HepG2 (cell line): ENCODE results near the gene VWA1. TPM values are rescaled to one million over a fixed set of nuclear protein-coding genes. Genes with fewer than 3 reads are reported as not detected.
A peak's percentile ranks its signal among the peaks of the same experiment; 100 is the strongest.
"Not testable (repeated sequence)": the region's sequence is repeated elsewhere in the genome, so short reads cannot be mapped to it uniquely, and the experiment has no call there.

Experiments used
- ATAC-seq: fragments of 200-7000 bp; cut with Tn5 transposase; 3 replicates; pipeline ENCODE4 v1.9.1; 2020; ENCODE audit warnings: mild to moderate bottlenecking, moderate library complexity
- BruUV-seq: library from RNA; stranded (reverse); fragments of 400-500 nt; replicated peaks from 2 replicates; lab custom pipeline; 2021; lab: Mats Ljungman, UMichigan
- CTCF ChIA-PET: fragments of 300-600 bp; formaldehyde crosslinking; extraction: SDS; loops from one replicate; lab custom pipeline; 2021; ENCODE audit warnings: low total read pairs, inconsistent platforms, low intra/inter-chr PET ratio; lab: Yijun Ruan, JAX
- POLR2A ChIA-PET: fragments of 350-600 bp; sonication (Branson Sonifier 250); formaldehyde crosslinking; loops from one replicate; lab custom pipeline; 2020; ENCODE audit warnings: antibody characterized with exemption, inconsistent platforms; lab: Yijun Ruan, JAX
- DNase-seq: peaks from one replicate; pipeline ENCODE4 v3.0.0-alpha.2; 2015; ENCODE audit warnings: low spot score
- FAIRE-seq: peaks from 3 replicates; lab custom pipeline; 2011; peaks lifted over from hg19 to GRCh38; lab: Jason Lieb, UNC
- H2AFZ ChIP-seq: one replicate; pipeline ENCODE4 v1.6.1; 2011; ENCODE audit warnings: low read length, inconsistent platforms
- H3K27ac ChIP-seq: fragments of 300-600 bp; 3 replicates; pipeline ENCODE4 v1.8.0; 2011; ENCODE audit warnings: mixed run types, mild to moderate bottlenecking, mixed read lengths, low read length, inconsistent platforms; ENCODE audit not compliant: insufficient read depth; ENCODE audit errors: extremely low read length
- H3K27me3 ChIP-seq, 2 experiments: fragments of 200-600 bp in 1 of 2; 2 replicates in 1 of 2; 3 replicates in 1 of 2; pipeline versions ENCODE4 v1.6.0 to v1.8.0; 2011; ENCODE audit warnings: low read length in 2 of 2, mild to moderate bottlenecking in 2 of 2, moderate library complexity in 2 of 2, inconsistent platforms in 1 of 2; ENCODE audit not compliant: insufficient read depth in 2 of 2, control insufficient read depth in 1 of 2
- H3K36me3 ChIP-seq, 2 experiments: fragments of 200-600 bp in 1 of 2; replicated peaks in 1 of 2; 2 replicates in 1 of 2; 3 replicates in 1 of 2; pipeline versions ENCODE4 v1.5.1 to v1.8.0; 2011; ENCODE audit warnings: low read length in 2 of 2, inconsistent platforms in 1 of 2; ENCODE audit not compliant: insufficient read depth in 2 of 2, control insufficient read depth in 1 of 2
- H3K4me1 ChIP-seq: 2 replicates; pipeline ENCODE4 v1.5.1; 2012; ENCODE audit warnings: low read length, inconsistent platforms; ENCODE audit not compliant: insufficient read depth
- H3K4me2 ChIP-seq: 2 replicates; pipeline ENCODE4 v1.6.0; 2011; ENCODE audit warnings: low read depth, low read length, inconsistent platforms
- H3K4me3 ChIP-seq, 3 experiments: fragments of 200-600 bp in 1 of 3; sonication (generic), shearing (Covaris generic) in 1 of 3; replicated peaks in 1 of 3; 2 replicates each; pipeline ENCODE4 v1.5.1; 2011 to 2016; ENCODE audit warnings: low read length in 3 of 3, inconsistent platforms in 2 of 3, low read depth in 2 of 3, mild to moderate bottlenecking in 2 of 3, control low read depth in 1 of 3, mixed read lengths in 1 of 3; ENCODE audit not compliant: insufficient read depth in 1 of 3
- H3K79me2 ChIP-seq: one replicate; pipeline ENCODE4 v1.6.1; 2011; ENCODE audit warnings: low read length, inconsistent platforms; ENCODE audit not compliant: insufficient read depth
- H3K9ac ChIP-seq: 2 replicates; pipeline ENCODE4 v1.6.0; 2011; ENCODE audit warnings: mild to moderate bottlenecking, low read depth, low read length, inconsistent platforms; ENCODE audit not compliant: insufficient read depth
- H3K9me3 ChIP-seq: 2 replicates; pipeline ENCODE4 v1.5.1; 2012; ENCODE audit warnings: mild to moderate bottlenecking, low read length
- H4K20me1 ChIP-seq: 2 replicates; pipeline ENCODE4 v1.6.0; 2011; ENCODE audit warnings: inconsistent platforms, mild to moderate bottlenecking, low read length, moderate library complexity; ENCODE audit not compliant: insufficient read depth
- SAP130 ChIP-seq: IDR thresholded peaks from 2 replicates; pipeline ENCODE4 v1.6.1; 2016; ENCODE audit warnings: low read depth
- STAG1 ChIP-seq: sonication (generic); formaldehyde crosslinking; IDR thresholded peaks from 2 replicates; pipeline ENCODE4 v1.4.0; 2020; ENCODE audit warnings: missing genetic modification reagents
- WGBS: methylation state at CpG from one replicate; pipeline ENCODE4 v1.1.6; 2017; ENCODE audit warnings: low lambda C conversion rate; 5-methylcytosine and 5-hydroxymethylcytosine counted together
- in situ Hi-C: cut with HindIII; loops from 2 replicates; pipeline ENCODE4 v1.10.0; 2017; ENCODE audit warnings: low pct_unique_long_range_greater_than_20kb; ENCODE audit not compliant: extremely low pct_ligation_motif_present
- intact Hi-C: fragments of 100-400 bp; cut with micrococcal nuclease; formaldehyde crosslinking; loops from one replicate; pipeline ENCODE4 v1.10.0; 2022; ENCODE audit not compliant: unreplicated experiment
- polyA plus RNA-seq, 8 experiments: library from polyadenylated mRNA; depleted of rRNA in 3 of 8; stranded (reverse) in 7 of 8; unstranded in 1 of 8; fragments of >200 nt; fragmentation: Illumina TruSeq in 4 of 8; extraction: Trizol in 4 of 8; gene quantifications; 2 replicates each; pipeline versions ENCODE4 v1.2.1 to v1.2.3, GENCODE V29; 2011 to 2016; ENCODE audit warnings: low read depth in 4 of 8, missing spikeins in 1 of 8, mixed read lengths in 1 of 8; ENCODE audit not compliant: insufficient read depth in 1 of 8
- total RNA-seq, 5 experiments: library from RNA; depleted of rRNA; stranded (reverse); fragments of >200 nt; fragmentation: Illumina TruSeq; extraction: Trizol; gene quantifications; 2 replicates each; pipeline ENCODE4 v1.2.3, GENCODE V29; 2016; ENCODE audit warnings: low read depth in 1 of 5
- TF ChIP-seq, protein P1 (sequence below): sonication (generic); formaldehyde crosslinking; IDR thresholded peaks from 2 replicates; pipeline ENCODE4 v1.5.0; 2020; ENCODE audit warnings: mild to moderate bottlenecking, missing genetic modification reagents, moderate library complexity
- TF ChIP-seq, protein P2 (sequence below): sonication (generic); formaldehyde crosslinking; IDR thresholded peaks from 2 replicates; pipeline ENCODE4 v1.4.0; 2020; ENCODE audit warnings: missing genetic modification reagents

The VWA1 gene
- total and polyA plus RNA-seq, 2 of the 13 experiments (the other 11 are each of a cell fraction or from before 2014, with no cell fraction given) = 40.9 to 57.5 TPM

DNA sequence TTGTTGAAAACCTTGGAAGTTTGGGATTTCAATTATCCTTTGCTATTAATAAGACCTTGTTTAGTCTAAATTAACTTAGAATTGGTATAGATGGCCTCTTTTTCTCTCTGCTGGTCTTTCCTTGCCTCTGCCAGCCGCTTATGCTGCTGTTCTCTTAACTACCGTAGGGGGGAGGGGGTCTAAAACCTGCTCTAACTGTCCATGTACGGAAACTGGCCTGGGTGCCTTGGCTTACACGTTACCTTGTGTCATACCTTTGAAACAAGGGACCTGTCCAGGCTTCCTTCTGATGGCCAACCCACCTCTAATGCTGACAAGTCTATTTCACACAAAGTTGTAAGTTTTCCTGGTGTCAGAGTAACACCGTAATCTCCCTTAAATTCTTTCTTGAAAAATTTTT lies 18.1 kb upstream of the VWA1 start:
- FAIRE-seq (peak; percentile 50), DNase-seq (peak; percentile 72)
- H3K9me3 ChIP-seq, BruUV-seq, ATAC-seq, H3K27ac ChIP-seq, H3K9ac ChIP-seq, H3K27me3 ChIP-seq, H3K36me3 ChIP-seq, H2AFZ ChIP-seq, H3K4me3 ChIP-seq, intact Hi-C loops, in situ Hi-C loops, H4K20me1 ChIP-seq, POLR2A ChIA-PET: not testable (repeated sequence)
- H3K4me1 ChIP-seq = peaks cover 54% of the 10 kb centered on the region
- TF ChIP-seq, protein P1, sequence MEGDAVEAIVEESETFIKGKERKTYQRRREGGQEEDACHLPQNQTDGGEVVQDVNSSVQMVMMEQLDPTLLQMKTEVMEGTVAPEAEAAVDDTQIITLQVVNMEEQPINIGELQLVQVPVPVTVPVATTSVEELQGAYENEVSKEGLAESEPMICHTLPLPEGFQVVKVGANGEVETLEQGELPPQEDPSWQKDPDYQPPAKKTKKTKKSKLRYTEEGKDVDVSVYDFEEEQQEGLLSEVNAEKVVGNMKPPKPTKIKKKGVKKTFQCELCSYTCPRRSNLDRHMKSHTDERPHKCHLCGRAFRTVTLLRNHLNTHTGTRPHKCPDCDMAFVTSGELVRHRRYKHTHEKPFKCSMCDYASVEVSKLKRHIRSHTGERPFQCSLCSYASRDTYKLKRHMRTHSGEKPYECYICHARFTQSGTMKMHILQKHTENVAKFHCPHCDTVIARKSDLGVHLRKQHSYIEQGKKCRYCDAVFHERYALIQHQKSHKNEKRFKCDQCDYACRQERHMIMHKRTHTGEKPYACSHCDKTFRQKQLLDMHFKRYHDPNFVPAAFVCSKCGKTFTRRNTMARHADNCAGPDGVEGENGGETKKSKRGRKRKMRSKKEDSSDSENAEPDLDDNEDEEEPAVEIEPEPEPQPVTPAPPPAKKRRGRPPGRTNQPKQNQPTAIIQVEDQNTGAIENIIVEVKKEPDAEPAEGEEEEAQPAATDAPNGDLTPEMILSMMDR = peak; percentile 52; the same call in 1 of the 2 replicates
- TF ChIP-seq, protein P2, sequence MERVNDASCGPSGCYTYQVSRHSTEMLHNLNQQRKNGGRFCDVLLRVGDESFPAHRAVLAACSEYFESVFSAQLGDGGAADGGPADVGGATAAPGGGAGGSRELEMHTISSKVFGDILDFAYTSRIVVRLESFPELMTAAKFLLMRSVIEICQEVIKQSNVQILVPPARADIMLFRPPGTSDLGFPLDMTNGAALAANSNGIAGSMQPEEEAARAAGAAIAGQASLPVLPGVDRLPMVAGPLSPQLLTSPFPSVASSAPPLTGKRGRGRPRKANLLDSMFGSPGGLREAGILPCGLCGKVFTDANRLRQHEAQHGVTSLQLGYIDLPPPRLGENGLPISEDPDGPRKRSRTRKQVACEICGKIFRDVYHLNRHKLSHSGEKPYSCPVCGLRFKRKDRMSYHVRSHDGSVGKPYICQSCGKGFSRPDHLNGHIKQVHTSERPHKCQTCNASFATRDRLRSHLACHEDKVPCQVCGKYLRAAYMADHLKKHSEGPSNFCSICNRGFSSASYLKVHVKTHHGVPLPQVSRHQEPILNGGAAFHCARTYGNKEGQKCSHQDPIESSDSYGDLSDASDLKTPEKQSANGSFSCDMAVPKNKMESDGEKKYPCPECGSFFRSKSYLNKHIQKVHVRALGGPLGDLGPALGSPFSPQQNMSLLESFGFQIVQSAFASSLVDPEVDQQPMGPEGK (CRISPR knock-in tag) = 0 out of 2 replicates have a peak, but pooled peaks have one; percentile 14
- TF ChIP-seq STAG1 (CRISPR knock-in tag) = peak; percentile 29; the same call in 1 of the 2 replicates
- peak; percentile 48 for TF ChIP-seq SAP130 (CRISPR knock-in tag)
- peaks cover 12% of the 10 kb centered on the region for H3K79me2 ChIP-seq
- CTCF ChIA-PET = interaction anchor here (0.8 to 1.1 kb wide), 3 partner anchors 21 to 24 kb away, joined by 3 read pairs; no protein-coding TSS in a partner anchor
- WGBS = 24% methylated on average over 5 of the region's 5 CpGs
- peak overlapping the region; percentile 42 for H3K4me2 ChIP-seq
